ENCODE data around the gene CACNA1H. TPM values are rescaled to one million over a fixed set of nuclear protein-coding genes. Genes with fewer than 3 reads are reported as not detected.

The CACNA1H gene
- total RNA-seq, 4 donors from 2014 or later, result 225 to 361 (median 259) TPM

GRCh38 chr16:1146409-1146808 is 6.5 kb upstream of the CACNA1H start:
- no peak overlapping the region for H3K27ac ChIP-seq (replicated peaks in 1 of 4)
- 79% methylated on average over 16 of the region's 16 CpGs for WGBS
- H3K4me3 ChIP-seq, result no peak overlapping the region
- TF ChIP-seq EP300 (IDR thresholded peaks at IDR 0.05) (no peak), POLR2AphosphoS5 (IDR thresholded peaks at IDR 0.05) (no peak), POLR2A (IDR thresholded peaks at IDR 0.05; ENCODE audit: low read depth) (no peak), CTCF (IDR thresholded peaks at IDR 0.05) (no peak)
- intact Hi-C loops (cut with DNase I), result no loop called here
- no peaks in the 10 kb centered on the region for H3K36me3 ChIP-seq
- no peaks in the 10 kb centered on the region for H3K9me3 ChIP-seq
- peaks cover 0 to 9% (median 0%) of the 10 kb centered on the region in 4 donors for H3K27me3 ChIP-seq
- H3K4me1 ChIP-seq, result peaks cover 0 to 6% (median 2%) of the 10 kb centered on the region in 4 donors
- DNase-seq (ENCODE audit: extremely low spot score), result no peak

GRCh38 chr16:1147027-1147426 is 5.9 kb upstream of the CACNA1H start:
- H3K27me3 ChIP-seq, result peaks cover 0 to 8% (median 0%) of the 10 kb centered on the region in 4 donors
- DNase-seq (ENCODE audit: extremely low spot score), result no peak
- WGBS, result 95% methylated on average over 5 of the region's 5 CpGs
- H3K4me1 ChIP-seq, result peaks cover 0 to 12% (median 8%) of the 10 kb centered on the region in 4 donors
- H3K9me3 ChIP-seq, result no peaks in the 10 kb centered on the region
- no peak overlapping the region for H3K4me3 ChIP-seq
- H3K27ac ChIP-seq (replicated peaks in 1 of 4), result no peak overlapping the region
- H3K36me3 ChIP-seq, result no peaks in the 10 kb centered on the region
- intact Hi-C loops (cut with DNase I), result no loop called here
- no peak for TF ChIP-seq EP300 (IDR thresholded peaks at IDR 0.05)
- no peak for TF ChIP-seq POLR2A (IDR thresholded peaks at IDR 0.05; ENCODE audit: low read depth)
- TF ChIP-seq POLR2AphosphoS5 (IDR thresholded peaks at IDR 0.05), result no peak
- TF ChIP-seq CTCF (IDR thresholded peaks at IDR 0.05), result no peak

- TF ChIP-seq POLR2AphosphoS5 (IDR thresholded peaks at IDR 0.05) (no peak), POLR2A (IDR thresholded peaks at IDR 0.05; ENCODE audit: low read depth) (no peak), CTCF (IDR thresholded peaks at IDR 0.05) (no peak), EP300 (IDR thresholded peaks at IDR 0.05) (no peak)
- Histone ChIP-seq H3K4me1 (peaks cover 4 to 27% (median 24%) of the 10 kb centered on the region in 4 donors), H3K4me3 (no peak overlapping the region), H3K27ac (replicated peaks in 1 of 4) (no peak overlapping the region), H3K9me3 (no peaks in the 10 kb centered on the region), H3K36me3 (no peaks in the 10 kb centered on the region), H3K27me3 (peaks cover 0 to 21% (median 0%) of the 10 kb centered on the region in 4 donors)
- intact Hi-C loops (cut with DNase I), result no loop called here
- no peak for DNase-seq (ENCODE audit: extremely low spot score)
- 82% methylated on average over 10 of the region's 22 CpGs for WGBS
Observed at GRCh38 chr16:1149101-1149636, 3.7 kb upstream of the CACNA1H start.

GRCh38 chr16:1150511-1150982 is 2.4 kb upstream of the CACNA1H start:
- TF ChIP-seq CTCF (IDR thresholded peaks at IDR 0.05) (no peak), POLR2AphosphoS5 (IDR thresholded peaks at IDR 0.05) (no peak), POLR2A (IDR thresholded peaks at IDR 0.05; ENCODE audit: low read depth) (no peak), EP300 (IDR thresholded peaks at IDR 0.05) (no peak)
- Histone ChIP-seq H3K27me3 (peaks cover 0 to 35% (median 0%) of the 10 kb centered on the region in 4 donors), H3K27ac (replicated peaks in 1 of 4) (no peak overlapping the region), H3K4me1 (peaks cover 10 to 41% (median 38%) of the 10 kb centered on the region in 4 donors), H3K36me3 (no peaks in the 10 kb centered on the region), H3K4me3 (no peak overlapping the region), H3K9me3 (no peaks in the 10 kb centered on the region)
- WGBS, result 64% methylated on average over 21 of the region's 21 CpGs
- intact Hi-C loops (cut with DNase I), result loop anchor here (5.0 kb wide), 1 partner anchor 42 kb away; no protein-coding TSS in a partner anchor
- no peak for DNase-seq (ENCODE audit: extremely low spot score)
